Muscle layer of colon (tissue), 2 donors: ENCODE data around the gene SHLD1.
A peak's percentile ranks its signal among the peaks of the same experiment; 100 is the strongest.
"Not testable (repeated sequence)": the region's sequence is repeated elsewhere in the genome, so short reads cannot be mapped to it uniquely, and the experiment has no call there.

ENCODE experiments used
- H3K27ac ChIP-seq: one replicate; pipeline ENCODE4 v1.7.0; 2013; ENCODE audit warnings: low read depth, mild to moderate bottlenecking, low read length, moderate library complexity
- H3K27me3 ChIP-seq, 2 donors: one replicate each; pipeline ENCODE4 v1.7.0; 2013; ENCODE audit warnings: low read length in 2 of 2, mild to moderate bottlenecking in 2 of 2; ENCODE audit not compliant: insufficient read depth in 2 of 2, control insufficient read depth in 1 of 2
- H3K36me3 ChIP-seq: one replicate; pipeline ENCODE4 v1.7.0; 2013; ENCODE audit warnings: mild to moderate bottlenecking, low read length; ENCODE audit not compliant: insufficient read depth
- H3K4me1 ChIP-seq: one replicate; pipeline ENCODE4 v1.7.0; 2013; ENCODE audit warnings: mild to moderate bottlenecking, low read length; ENCODE audit not compliant: insufficient read depth
- H3K4me3 ChIP-seq, 2 donors: one replicate each; pipeline ENCODE4 v1.7.0; 2013; ENCODE audit warnings: low read length in 2 of 2, low read depth in 1 of 2, mild to moderate bottlenecking in 1 of 2, moderate library complexity in 1 of 2
- H3K9ac ChIP-seq: one replicate; pipeline ENCODE4 v1.7.0; 2013; ENCODE audit warnings: low read length
- H3K9me3 ChIP-seq: one replicate; pipeline ENCODE4 v1.7.0; 2013; ENCODE audit warnings: mild to moderate bottlenecking, low read length
- donor health status: abdominal sarcoma.
- donor health status: Adenocarcinoma of cecum.

Gene SHLD1

DNA sequence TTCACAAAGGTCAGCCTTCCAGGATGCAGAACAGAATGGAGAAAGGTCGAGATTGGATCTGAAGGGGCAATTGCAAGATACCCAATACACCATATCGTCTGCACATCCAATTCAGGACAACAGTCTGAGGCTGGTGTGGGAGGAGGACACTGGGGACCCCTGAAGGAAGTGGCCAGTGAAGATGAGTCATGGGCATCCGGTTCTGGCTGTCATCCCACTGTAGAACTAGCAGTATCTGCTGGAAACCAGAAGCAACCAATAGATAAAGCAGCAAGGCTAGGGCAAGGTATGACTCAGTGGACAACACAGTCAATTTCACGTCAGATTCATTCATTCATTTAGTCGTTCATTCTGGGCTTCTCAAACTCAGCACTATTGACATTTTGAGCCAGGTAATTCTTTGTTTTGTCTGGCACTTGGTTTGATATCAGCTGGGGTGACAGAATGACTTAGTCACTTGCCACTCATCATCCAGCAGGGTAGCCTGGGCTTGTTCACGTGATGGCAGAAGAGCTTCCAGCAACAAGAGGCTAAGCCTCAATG, 30.3 kb upstream of the SHLD1 start:
- no peaks in the 10 kb centered on the region for H3K27me3 ChIP-seq
- H3K9me3 ChIP-seq: no peaks in the 10 kb centered on the region
- no peaks in the 10 kb centered on the region for H3K4me1 ChIP-seq
- no peak overlapping the region for H3K4me3 ChIP-seq
- no peak overlapping the region for H3K27ac ChIP-seq
- H3K36me3 ChIP-seq: no peaks in the 10 kb centered on the region
- H3K9ac ChIP-seq: no peak overlapping the region

DNA sequence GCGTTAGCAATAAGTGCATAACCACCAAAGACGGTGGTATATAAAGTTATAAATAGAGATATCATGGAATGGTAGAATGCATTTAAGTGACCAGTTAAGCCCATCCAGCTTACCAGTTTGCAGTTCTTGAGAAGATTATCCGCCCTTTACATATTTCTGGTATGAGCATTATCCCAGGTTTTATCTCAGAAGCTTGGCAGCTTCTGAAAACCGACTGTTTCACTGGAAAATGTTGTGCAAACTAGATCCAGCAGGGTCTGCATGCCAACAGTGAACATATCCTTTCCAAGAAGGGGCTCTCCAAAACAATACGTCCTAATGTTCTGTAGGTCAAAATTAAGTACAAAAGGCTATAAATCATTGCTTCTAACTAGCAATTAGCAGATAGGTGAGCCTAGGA, 29.5 kb upstream of the SHLD1 start:
- Histone ChIP-seq H3K27me3 (no peaks in the 10 kb centered on the region), H3K27ac (no peak overlapping the region), H3K4me3 (no peak overlapping the region), H3K9me3 (no peaks in the 10 kb centered on the region), H3K36me3 (no peaks in the 10 kb centered on the region), H3K4me1 (no peaks in the 10 kb centered on the region), H3K9ac (no peak overlapping the region)

DNA sequence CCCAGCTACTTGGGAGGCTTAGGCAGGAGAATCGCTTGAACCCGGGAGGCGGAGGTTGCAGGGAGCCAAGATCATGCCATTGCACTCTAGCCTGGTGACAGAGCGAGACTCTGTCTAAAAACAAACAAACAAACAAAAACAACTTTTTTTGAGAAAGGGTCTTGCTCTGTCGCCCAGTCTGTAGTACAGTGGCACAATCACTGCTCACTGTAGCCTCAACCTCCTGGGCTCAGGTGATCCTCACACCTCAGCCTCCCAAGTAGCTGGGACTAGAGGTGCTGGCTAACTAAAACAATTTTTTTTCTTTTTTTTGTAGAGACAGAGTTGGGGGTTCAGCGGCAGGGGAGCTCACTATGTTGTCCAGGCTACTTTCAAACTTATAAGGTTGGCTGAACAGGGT, 28.8 kb upstream of the SHLD1 start:
- not testable (repeated sequence) for H3K36me3 ChIP-seq, H3K27ac ChIP-seq, H3K9me3 ChIP-seq, H3K4me3 ChIP-seq, H3K9ac ChIP-seq, H3K4me1 ChIP-seq, H3K27me3 ChIP-seq

DNA sequence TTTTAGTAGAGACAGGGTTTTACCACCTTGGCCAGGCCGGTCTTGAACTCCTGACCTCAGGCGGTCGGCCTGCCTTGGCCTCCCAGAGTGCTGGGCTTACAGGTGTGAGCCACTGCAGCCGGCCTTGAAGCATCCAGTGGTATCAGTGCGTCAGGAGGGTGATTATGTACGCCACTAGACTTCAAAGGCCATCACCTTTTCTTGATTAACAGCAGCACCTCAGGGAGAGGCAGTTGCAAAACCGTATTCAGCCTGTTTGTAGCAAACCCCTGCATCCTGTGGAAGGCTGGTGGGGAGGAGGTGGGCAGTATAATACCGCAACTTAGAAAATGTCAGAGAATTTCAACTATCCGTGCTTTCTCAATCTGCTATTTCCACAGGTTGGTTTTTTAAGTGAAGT, 27.3 kb upstream of the SHLD1 start:
- Histone ChIP-seq H3K27ac (no peak overlapping the region), H3K36me3 (no peaks in the 10 kb centered on the region), H3K4me1 (no peaks in the 10 kb centered on the region), H3K9me3 (no peaks in the 10 kb centered on the region), H3K27me3 (no peaks in the 10 kb centered on the region), H3K4me3 (no peak overlapping the region), H3K9ac (no peak overlapping the region)

DNA sequence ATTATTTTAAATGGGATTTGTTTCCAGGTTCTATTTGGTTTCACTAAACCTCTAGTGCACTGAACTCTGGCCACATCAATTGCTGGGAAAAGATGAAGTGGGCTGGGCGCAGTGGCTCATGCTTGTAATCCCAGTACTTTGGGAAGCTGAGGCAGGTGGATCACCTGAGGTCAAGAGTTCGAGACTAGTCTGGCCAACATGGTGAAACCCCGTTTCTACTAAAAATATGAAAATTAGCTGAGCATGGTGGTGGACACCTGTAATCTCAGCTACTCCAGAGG, 25.1 kb upstream of the SHLD1 start:
- H3K27ac ChIP-seq, H3K4me3 ChIP-seq, H3K4me1 ChIP-seq, H3K9me3 ChIP-seq, H3K27me3 ChIP-seq, H3K9ac ChIP-seq, H3K36me3 ChIP-seq: not testable (repeated sequence)

DNA sequence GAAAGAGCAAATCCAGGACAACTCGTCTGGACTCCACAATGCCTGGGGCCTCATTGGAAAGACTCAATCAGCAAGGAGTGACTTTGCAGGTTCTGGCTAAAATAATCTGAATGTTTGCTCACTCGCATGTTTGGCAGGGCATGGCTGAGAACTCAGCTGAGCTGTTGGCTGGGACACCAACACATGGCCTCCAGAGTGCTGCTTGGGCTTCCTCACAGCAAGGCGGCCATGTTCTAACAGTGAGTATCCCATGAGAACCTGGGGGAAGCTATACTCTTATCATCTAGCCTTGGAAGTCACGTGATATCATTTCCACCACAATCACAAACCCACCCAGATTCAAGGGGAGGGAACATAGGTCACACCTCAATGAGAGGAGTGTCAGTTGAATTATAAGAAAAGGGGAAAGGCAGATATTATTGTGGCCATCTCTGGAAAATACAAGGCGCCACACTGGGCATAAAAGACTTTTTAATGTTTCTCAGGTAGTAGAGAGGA, 23.1 kb upstream of the SHLD1 start:
- Histone ChIP-seq H3K27me3 (no peaks in the 10 kb centered on the region), H3K4me3 (no peak overlapping the region), H3K27ac (no peak overlapping the region), H3K36me3 (no peaks in the 10 kb centered on the region), H3K9ac (no peak overlapping the region), H3K4me1 (peaks cover 15% of the 10 kb centered on the region), H3K9me3 (no peaks in the 10 kb centered on the region)

DNA sequence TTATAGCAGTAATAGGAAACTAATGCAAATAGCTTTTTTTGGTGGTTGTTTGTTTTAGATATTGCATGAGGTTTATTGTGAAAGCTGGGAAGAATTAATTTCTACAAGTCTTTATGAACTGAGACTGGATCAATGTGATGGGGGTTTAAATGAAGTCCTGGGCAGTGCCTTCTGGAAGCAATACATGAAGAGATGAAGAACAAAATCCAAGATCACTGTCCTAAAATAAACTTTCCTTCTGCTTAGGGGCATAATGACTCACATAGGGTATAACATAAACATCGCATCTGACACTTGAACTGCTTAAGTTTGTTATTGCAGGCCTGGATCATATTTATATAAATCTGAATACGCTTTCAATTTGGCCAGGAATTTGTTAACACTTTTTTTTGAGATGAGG, 20.9 kb upstream of the SHLD1 start:
- Histone ChIP-seq H3K27me3 (no peaks in the 10 kb centered on the region), H3K4me1 (peaks cover 15% of the 10 kb centered on the region), H3K27ac (no peak overlapping the region), H3K9ac (no peak overlapping the region), H3K9me3 (no peaks in the 10 kb centered on the region), H3K4me3 (no peak overlapping the region), H3K36me3 (no peaks in the 10 kb centered on the region)

DNA sequence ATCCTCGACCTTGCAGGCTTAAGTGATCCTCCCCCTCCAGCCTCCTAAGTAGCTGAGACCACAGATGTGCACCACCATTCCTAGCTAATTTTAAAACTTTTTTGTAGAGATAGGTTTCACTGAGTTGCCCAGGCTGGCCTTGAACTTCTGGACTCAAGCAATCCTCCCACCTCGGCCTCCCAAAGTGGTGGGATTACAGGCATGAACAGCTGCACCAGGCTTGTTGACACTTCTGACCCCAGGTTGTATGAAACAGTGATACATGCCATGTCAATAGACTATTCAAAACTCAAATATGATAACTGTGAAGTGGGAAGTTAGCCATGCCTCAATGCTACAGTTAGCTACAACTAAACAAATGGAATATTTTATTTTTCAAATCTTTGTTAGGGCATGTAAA, 20.1 kb upstream of the SHLD1 start:
- Histone ChIP-seq H3K27me3 (no peaks in the 10 kb centered on the region), H3K4me3 (no peak overlapping the region), H3K4me1 (peaks cover 15% of the 10 kb centered on the region), H3K36me3 (no peaks in the 10 kb centered on the region), H3K9ac (no peak overlapping the region), H3K27ac (no peak overlapping the region), H3K9me3 (no peaks in the 10 kb centered on the region)

DNA sequence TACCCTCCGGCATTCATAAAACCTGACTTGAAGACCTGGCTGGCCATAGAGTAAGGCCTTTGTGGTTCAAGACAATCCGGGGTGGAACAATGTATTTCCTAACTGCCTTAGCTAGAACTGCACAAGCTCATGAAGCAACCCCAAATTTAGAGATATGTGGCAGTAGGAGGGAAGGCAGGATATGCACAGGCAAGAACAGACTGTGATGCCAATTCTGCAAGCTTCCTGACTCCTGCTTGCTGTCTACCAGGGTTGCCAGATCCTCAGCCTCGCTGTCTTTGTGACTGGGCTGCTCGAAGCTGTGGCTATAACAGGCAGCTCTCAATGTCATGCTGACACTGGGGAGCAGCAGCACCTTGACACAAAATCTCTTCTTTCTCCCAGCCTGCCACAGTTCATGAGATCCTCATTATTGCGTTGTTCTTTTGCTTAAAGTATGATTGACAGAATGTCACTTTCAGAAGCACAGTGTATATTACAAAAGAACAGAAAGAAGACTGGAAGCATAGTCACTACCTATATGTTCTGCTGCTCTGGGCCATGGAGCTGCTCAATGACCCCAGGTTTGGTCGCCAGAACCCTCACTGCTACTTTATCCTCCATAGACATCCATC, 18.3 kb upstream of the SHLD1 start:
- no peaks in the 10 kb centered on the region for H3K36me3 ChIP-seq
- H3K4me3 ChIP-seq: no peak overlapping the region
- H3K27ac ChIP-seq: peak overlapping the region; percentile 48
- no peak overlapping the region for H3K9ac ChIP-seq
- no peaks in the 10 kb centered on the region for H3K9me3 ChIP-seq
- no peaks in the 10 kb centered on the region for H3K27me3 ChIP-seq
- peaks cover 15% of the 10 kb centered on the region for H3K4me1 ChIP-seq

DNA sequence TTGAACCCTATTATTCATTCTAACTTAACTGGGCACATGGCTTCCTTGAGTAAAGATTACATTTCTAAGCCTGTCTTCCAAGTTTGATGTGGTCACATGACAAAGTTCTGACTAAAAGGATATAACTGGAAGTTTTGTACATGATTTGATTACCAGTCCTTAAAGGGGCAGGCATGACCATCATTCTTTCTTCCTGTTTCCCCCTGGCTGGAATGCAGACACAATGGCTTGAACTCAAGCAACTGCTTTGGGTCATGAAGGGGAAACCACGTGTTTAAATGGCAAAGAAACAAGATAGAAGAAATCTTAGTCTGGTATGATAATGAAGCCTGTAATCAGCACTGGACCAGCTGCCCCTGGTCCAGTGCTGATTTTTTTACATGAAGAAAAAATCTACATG, 15.6 kb upstream of the SHLD1 start:
- Histone ChIP-seq H3K4me3 (no peak overlapping the region), H3K9me3 (no peaks in the 10 kb centered on the region), H3K9ac (no peak overlapping the region), H3K27ac (no peak overlapping the region), H3K4me1 (peaks cover 10% of the 10 kb centered on the region), H3K27me3 (no peaks in the 10 kb centered on the region), H3K36me3 (no peaks in the 10 kb centered on the region)

DNA sequence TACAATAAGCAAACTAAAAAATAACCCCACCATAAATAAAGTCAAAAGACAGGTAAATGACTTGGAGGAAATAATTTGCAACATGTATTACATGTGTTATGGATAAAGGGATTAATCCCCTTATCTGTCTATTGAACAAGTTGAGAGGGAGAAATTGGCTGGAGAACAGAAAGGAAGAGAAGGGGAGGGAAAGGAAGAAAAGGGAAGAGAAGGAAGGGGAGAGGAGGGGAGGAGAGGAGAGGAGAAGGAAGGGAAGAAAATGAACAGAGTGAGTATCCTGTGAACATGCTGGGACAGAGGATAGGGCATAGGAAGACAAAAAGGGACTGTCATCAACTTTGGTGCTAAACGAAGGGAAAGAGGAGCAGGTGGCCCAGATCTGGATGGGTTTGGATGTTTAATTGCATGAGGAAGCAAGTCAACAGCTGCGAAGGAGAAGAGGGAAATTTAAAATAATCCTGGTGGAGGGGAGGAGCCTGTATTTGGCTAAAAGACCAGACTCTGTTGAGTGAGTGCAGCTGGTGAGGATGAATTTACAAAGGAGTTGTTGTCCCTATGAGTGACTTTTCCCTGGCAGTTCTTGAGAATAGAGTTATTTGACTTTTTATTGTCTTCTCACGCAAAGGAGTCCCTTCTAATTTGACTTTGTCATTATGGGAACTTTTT, 14.2 kb upstream of the SHLD1 start:
- Histone ChIP-seq H3K36me3 (no peaks in the 10 kb centered on the region), H3K9ac (no peak overlapping the region), H3K27ac (no peak overlapping the region), H3K4me3 (no peak overlapping the region), H3K27me3 (no peaks in the 10 kb centered on the region), H3K9me3 (no peaks in the 10 kb centered on the region), H3K4me1 (peaks cover 10% of the 10 kb centered on the region)

DNA sequence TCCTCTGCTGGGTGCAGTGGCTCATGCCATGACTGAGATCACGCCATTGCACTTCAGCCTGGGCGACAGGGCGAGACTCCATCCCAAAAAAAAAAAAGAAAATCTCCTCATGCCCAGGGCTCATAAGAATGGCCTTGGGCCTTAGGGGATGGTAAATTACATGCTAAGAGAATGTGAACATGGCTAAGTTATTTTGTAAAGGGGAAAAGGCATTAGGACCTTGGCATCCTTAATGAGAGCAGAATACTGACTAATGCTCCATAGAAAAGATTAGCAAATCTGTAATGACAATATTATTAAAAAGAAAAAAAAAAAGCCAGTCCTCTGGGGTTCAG, 12.6 kb upstream of the SHLD1 start:
- no peaks in the 10 kb centered on the region for H3K4me1 ChIP-seq
- H3K9ac ChIP-seq: no peak overlapping the region
- no peak overlapping the region for H3K4me3 ChIP-seq
- no peaks in the 10 kb centered on the region for H3K36me3 ChIP-seq
- H3K27ac ChIP-seq: no peak overlapping the region
- no peaks in the 10 kb centered on the region for H3K9me3 ChIP-seq
- H3K27me3 ChIP-seq: no peaks in the 10 kb centered on the region
